ENCODE data around the gene PDE11A. TPM values are rescaled to one million over a fixed set of nuclear protein-coding genes. Genes with fewer than 3 reads are reported as not detected.

Gene PDE11A
- total and polyA plus RNA-seq, 9 donors, result 0.15 to 2.0 (median 0.42) TPM; not detected in 1

- no peak for DNase-seq
- no peaks in the 10 kb centered on the region for H3K9me3 ChIP-seq
- H3K4me3 ChIP-seq, result no peak overlapping the region
- 90 to 92% (median 92%) methylated on average over 1 of the region's 1 CpG for WGBS, 3 donors
- H3K27me3 ChIP-seq, result no peaks in the 10 kb centered on the region
- no peaks in the 10 kb centered on the region for H3K36me3 ChIP-seq
- no peaks in the 10 kb centered on the region for H3K4me1 ChIP-seq (ENCODE audit: insufficient read depth)
- TF ChIP-seq CTCF (IDR thresholded peaks at IDR 0.05) (no peak), EP300 (IDR thresholded peaks at IDR 0.05) (no peak), POLR2A (IDR thresholded peaks at IDR 0.05) (no peak)
- no peak overlapping the region for H3K27ac ChIP-seq
- intact Hi-C loops (cut with DNase I), result no loop called here
These were observed 483.4 kb downstream of the PDE11A start for GRCh38 chr2:177589186-177589585.

DNA sequence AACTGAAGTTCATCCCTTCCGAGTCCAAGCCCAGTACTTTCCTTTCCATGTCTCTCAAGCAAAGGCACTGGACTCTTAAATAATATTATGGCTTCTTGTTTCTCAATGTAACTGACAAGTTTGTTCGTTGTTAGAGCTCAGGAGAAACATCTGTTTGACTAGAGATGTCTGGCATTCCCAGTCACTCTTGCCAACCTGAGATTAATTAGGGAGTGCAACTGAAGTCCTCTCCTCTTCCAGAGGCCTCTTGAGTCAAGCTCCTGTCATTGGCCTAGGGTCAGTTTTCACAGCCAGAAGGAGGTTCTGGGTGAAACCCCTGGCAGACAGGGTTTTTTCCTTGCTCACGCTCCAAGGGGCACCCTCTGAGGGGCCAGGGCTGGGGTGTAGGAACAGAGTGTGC lies 483.9 kb downstream of the PDE11A start:
- Histone ChIP-seq H3K36me3 (no peaks in the 10 kb centered on the region), H3K4me1 (ENCODE audit: insufficient read depth) (no peaks in the 10 kb centered on the region), H3K4me3 (no peak overlapping the region), H3K9me3 (no peaks in the 10 kb centered on the region), H3K27ac (no peak overlapping the region), H3K27me3 (no peaks in the 10 kb centered on the region)
- DNase-seq, result no peak
- TF ChIP-seq EP300 (IDR thresholded peaks at IDR 0.05), result no peak
- no peak for TF ChIP-seq CTCF (IDR thresholded peaks at IDR 0.05)
- TF ChIP-seq POLR2A (IDR thresholded peaks at IDR 0.05), result no peak
- WGBS, 3 donors, result 72 to 76% (median 76%) methylated on average over 3 of the region's 3 CpGs
- intact Hi-C loops (cut with DNase I), result no loop called here

- no peaks in the 10 kb centered on the region for H3K9me3 ChIP-seq
- intact Hi-C loops (cut with DNase I), result no loop called here
- no peak for DNase-seq
- no peaks in the 10 kb centered on the region for H3K36me3 ChIP-seq
- H3K4me3 ChIP-seq, result no peak overlapping the region
- WGBS, 3 donors, result 50 to 62% (median 53%) methylated on average over 1 of the region's 1 CpG
- no peak overlapping the region for H3K27ac ChIP-seq
- no peaks in the 10 kb centered on the region for H3K27me3 ChIP-seq
- no peaks in the 10 kb centered on the region for H3K4me1 ChIP-seq (ENCODE audit: insufficient read depth)
- TF ChIP-seq CTCF (IDR thresholded peaks at IDR 0.05) (no peak), POLR2A (IDR thresholded peaks at IDR 0.05) (no peak), EP300 (IDR thresholded peaks at IDR 0.05) (no peak)
These were observed 485.2 kb downstream of the PDE11A start for GRCh38 chr2:177587371-177587770.

DNA sequence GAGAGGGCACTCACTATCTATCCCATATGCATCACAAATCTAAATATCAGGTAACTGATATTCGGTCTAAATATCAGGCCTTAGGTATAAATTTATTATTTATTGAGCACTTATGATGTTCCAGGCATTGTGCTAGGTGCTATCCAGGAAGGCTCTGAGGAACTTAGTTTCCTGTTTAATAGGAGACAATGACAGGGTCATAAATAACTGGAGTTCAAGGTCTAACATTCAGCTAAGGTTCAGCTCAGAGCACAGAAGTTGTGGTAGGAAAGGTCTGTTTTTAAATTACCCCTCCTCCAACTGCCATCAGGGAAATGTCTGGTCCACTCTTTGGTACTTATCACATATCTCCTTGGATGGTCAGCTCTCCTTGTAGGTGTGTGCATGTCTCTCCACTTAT lies 486.4 kb downstream of the PDE11A start:
- Histone ChIP-seq H3K4me1 (ENCODE audit: insufficient read depth) (no peaks in the 10 kb centered on the region), H3K36me3 (no peaks in the 10 kb centered on the region), H3K9me3 (no peaks in the 10 kb centered on the region), H3K4me3 (no peak overlapping the region), H3K27ac (no peak overlapping the region), H3K27me3 (no peaks in the 10 kb centered on the region)
- TF ChIP-seq EP300 (IDR thresholded peaks at IDR 0.05) (no peak), CTCF (IDR thresholded peaks at IDR 0.05) (no peak), POLR2A (IDR thresholded peaks at IDR 0.05) (no peak)
- no peak for DNase-seq
- intact Hi-C loops (cut with DNase I), result no loop called here
- 78 to 86% (median 82%) methylated on average over 1 of the region's 1 CpG for WGBS, 3 donors
